A549 treated with Hydrocortisone at 1 μM for 4 hours (cell line): Measurements from ENCODE around the gene ATR. TPM values are rescaled to one million over a fixed set of nuclear protein-coding genes. Genes with fewer than 3 reads are reported as not detected.

ENCODE experiments used
- total RNA-seq: library from RNA; stranded (reverse); fragments of 200-300 nt; extraction: Qiagen RNA extraction; gene quantifications from 5 replicates; pipeline ENCODE4 v1.2.3, GENCODE V29; 2022

Gene ATR
- 11.0 to 14.7 TPM (median 11.9 TPM) in 5 replicates for total RNA-seq

GRCh38 chr3:142578329-142579223, at the start of gene ATR:
Gene ATR (minus strand): TSS chr3:142578733. CDS start chr3:142578704, 29 bp downstream.

DNA sequence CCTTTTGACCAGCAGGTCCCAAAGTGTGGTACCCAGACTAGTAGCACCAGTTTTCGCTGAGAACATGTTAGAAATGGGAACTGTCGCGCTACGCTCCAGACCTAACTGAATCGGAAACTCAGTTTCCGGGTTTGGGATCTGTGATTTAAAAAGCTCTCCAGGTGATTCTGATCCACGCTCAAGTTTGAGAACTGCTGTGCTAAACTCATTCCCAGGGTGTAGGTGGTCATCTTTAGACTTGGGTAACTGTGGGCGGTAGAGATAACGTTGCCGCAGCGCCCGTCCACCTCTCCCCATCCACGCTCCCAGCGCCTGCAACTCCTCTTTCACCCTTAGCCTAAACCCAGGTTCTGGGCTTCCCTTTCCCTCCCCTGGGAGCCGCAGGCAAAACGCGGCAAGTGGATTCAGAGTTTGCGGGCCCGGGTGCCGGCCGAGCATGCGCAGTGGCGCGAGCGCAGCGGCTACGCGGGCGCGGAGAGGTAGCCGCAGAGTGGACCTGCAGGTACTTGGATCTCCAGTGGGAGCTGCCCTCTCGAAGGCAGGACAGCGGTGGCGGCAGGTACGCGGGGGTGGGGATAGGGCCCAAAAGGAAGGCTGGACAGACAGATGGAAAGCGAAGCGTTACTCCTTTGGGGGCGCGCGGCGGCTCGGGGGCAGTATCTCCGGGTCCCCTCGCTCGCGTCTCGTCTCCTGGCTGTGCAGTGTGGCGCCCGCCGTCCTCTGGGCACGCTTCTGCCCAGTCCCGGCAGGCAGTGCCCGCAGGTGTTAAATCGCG, 17.6 kb upstream of the ATR start, which contains the start of gene PLS1:
TSS of gene PLS1 (plus strand) at position 443 of the 775 bp plus-strand sequence. CDS start 67,845 bp downstream, outside the sequence.

GRCh38 chr3:142447852-142448823, 130.4 kb downstream of the ATR start, which contains the start of gene XRN1:
Gene XRN1 (minus strand): TSS chr3:142448037. CDS start chr3:142447944, 93 bp downstream.

Other genes with a start within 250 kb of the ATR start
- 2.9 to 6.3 TPM (median 4.2 TPM) in 5 replicates for gene XRN1, start 130.7 kb downstream of the ATR start, total RNA-seq
- 8.8 to 11.7 TPM (median 10.3 TPM) in 5 replicates for gene PLS1, start 17.7 kb upstream of the ATR start, total RNA-seq
- 4.9 to 10.0 TPM (median 7.7 TPM) in 5 replicates for gene TRPC1, start 145.3 kb upstream of the ATR start, total RNA-seq